Measurements from ENCODE around the gene B3GLCT.

DNA sequence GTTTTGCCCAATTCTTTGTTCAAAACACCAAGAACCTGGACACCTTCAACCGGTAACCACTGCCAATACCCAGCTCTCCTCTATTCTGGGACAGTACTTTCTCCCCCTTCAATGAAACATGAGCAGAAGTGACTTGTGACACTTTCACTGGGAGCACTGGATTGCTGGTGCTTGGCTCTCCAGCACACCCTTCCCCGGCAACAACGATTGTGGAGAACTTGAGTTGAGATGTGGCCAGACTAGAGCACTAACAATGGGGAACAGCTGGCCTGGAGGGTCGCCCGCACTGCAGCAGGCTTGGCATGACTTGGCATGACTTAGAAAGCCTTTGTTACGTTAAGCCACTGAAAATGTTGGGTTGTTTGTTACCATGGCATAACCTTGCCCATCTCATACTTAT lies 7.5 kb upstream of the B3GLCT start:
- TF ChIP-seq, protein P1, sequence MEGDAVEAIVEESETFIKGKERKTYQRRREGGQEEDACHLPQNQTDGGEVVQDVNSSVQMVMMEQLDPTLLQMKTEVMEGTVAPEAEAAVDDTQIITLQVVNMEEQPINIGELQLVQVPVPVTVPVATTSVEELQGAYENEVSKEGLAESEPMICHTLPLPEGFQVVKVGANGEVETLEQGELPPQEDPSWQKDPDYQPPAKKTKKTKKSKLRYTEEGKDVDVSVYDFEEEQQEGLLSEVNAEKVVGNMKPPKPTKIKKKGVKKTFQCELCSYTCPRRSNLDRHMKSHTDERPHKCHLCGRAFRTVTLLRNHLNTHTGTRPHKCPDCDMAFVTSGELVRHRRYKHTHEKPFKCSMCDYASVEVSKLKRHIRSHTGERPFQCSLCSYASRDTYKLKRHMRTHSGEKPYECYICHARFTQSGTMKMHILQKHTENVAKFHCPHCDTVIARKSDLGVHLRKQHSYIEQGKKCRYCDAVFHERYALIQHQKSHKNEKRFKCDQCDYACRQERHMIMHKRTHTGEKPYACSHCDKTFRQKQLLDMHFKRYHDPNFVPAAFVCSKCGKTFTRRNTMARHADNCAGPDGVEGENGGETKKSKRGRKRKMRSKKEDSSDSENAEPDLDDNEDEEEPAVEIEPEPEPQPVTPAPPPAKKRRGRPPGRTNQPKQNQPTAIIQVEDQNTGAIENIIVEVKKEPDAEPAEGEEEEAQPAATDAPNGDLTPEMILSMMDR (IDR thresholded peaks at IDR 0.05; ENCODE audit: low read depth, low read length, missing input control), result no peak
- TF ChIP-seq, protein P2, sequence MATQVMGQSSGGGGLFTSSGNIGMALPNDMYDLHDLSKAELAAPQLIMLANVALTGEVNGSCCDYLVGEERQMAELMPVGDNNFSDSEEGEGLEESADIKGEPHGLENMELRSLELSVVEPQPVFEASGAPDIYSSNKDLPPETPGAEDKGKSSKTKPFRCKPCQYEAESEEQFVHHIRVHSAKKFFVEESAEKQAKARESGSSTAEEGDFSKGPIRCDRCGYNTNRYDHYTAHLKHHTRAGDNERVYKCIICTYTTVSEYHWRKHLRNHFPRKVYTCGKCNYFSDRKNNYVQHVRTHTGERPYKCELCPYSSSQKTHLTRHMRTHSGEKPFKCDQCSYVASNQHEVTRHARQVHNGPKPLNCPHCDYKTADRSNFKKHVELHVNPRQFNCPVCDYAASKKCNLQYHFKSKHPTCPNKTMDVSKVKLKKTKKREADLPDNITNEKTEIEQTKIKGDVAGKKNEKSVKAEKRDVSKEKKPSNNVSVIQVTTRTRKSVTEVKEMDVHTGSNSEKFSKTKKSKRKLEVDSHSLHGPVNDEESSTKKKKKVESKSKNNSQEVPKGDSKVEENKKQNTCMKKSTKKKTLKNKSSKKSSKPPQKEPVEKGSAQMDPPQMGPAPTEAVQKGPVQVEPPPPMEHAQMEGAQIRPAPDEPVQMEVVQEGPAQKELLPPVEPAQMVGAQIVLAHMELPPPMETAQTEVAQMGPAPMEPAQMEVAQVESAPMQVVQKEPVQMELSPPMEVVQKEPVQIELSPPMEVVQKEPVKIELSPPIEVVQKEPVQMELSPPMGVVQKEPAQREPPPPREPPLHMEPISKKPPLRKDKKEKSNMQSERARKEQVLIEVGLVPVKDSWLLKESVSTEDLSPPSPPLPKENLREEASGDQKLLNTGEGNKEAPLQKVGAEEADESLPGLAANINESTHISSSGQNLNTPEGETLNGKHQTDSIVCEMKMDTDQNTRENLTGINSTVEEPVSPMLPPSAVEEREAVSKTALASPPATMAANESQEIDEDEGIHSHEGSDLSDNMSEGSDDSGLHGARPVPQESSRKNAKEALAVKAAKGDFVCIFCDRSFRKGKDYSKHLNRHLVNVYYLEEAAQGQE (IDR thresholded peaks at IDR 0.05), result no peak
- no peak for TF ChIP-seq TAF1 (conservative IDR thresholded peaks at IDR 0.05)
- no peak for TF ChIP-seq SP1 (IDR thresholded peaks at IDR 0.05)

Measured in liver (tissue), 3 donors.